Measurements from ENCODE around the gene ITIH1.

The ITIH1 gene

DNA sequence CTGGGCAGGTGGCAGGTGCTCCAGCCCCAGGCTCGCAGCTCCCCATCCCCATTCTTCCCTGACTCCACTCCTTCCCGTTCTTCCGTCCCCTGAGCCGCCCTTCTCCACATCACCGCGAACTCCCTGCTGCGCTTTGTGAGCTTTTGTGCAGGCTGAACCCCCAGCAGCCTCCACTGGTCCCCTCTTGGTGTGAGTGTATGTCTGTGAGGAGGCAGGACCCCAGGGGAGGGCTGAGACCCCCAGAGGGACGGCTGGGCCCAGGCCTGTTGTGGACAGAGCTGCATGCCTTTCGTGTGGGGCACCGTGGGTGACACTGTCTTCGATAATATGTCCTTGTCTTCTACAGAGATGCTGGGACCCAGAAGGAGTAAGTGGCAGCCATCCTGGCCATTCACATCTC lies 9.8 kb downstream of the ITIH1 start:
- TF ChIP-seq, protein P1, sequence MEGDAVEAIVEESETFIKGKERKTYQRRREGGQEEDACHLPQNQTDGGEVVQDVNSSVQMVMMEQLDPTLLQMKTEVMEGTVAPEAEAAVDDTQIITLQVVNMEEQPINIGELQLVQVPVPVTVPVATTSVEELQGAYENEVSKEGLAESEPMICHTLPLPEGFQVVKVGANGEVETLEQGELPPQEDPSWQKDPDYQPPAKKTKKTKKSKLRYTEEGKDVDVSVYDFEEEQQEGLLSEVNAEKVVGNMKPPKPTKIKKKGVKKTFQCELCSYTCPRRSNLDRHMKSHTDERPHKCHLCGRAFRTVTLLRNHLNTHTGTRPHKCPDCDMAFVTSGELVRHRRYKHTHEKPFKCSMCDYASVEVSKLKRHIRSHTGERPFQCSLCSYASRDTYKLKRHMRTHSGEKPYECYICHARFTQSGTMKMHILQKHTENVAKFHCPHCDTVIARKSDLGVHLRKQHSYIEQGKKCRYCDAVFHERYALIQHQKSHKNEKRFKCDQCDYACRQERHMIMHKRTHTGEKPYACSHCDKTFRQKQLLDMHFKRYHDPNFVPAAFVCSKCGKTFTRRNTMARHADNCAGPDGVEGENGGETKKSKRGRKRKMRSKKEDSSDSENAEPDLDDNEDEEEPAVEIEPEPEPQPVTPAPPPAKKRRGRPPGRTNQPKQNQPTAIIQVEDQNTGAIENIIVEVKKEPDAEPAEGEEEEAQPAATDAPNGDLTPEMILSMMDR (IDR thresholded peaks at IDR 0.05; ENCODE audit: extremely low read depth, insufficient read depth, missing control alignments), result no peak
- DNase-seq (ENCODE audit: low spot score), result no peak
- in situ Hi-C loops (cut with MboI; ENCODE audit: low pct_unique_long_range_greater_than_20kb, low sequenced_read_pairs, unreplicated experiment), result no loop called here

DNA sequence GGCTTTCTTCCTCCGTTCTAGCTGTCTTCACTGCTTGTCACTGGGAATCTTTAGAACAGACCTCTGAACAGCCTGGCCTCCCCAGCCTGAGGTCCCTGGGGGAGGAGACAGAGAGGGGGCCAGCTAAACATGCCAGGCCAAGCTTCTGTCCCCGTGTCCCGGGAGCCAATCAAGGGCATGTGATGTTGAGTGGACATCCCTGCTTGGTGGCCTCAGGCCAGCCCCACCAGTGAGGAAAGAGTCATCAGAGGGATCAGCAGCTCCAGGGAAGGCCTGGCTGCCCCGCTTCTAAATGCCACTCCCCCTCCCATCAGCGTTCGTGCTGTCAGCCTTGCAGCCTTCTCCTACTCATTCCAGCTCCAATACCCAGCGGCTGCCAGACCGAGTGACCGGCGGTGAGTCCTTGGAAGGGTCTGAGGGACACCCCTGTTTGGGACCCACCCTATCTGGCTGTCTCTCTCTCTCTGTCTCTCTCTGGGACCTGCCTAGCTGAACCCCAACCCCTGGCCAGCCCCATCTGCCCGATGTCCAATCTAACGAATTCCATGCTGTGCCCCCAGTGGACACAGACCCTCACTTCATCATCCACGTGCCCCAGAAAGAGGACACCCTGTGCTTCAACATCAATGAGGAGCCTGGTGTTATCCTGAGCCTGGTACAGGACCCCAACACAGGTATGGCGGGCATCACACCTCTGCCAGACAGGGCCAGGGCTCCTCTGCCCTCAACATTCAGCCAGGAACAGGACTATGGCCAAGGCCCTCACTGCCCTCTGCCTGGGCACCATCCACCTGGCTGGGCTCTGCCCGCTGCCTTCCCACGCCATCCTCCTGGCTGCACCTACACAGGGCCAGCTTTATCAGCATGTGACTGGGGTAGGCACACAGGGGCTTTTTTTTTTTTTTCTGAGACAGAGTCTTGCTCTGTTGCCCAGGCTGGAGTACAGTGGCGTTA lies 10.6 kb downstream of the ITIH1 start:
- TF ChIP-seq, protein P1 (IDR thresholded peaks at IDR 0.05; ENCODE audit: extremely low read depth, insufficient read depth, missing control alignments), result no peak
- no peak for DNase-seq (ENCODE audit: low spot score)
- in situ Hi-C loops (cut with MboI; ENCODE audit: low pct_unique_long_range_greater_than_20kb, low sequenced_read_pairs, unreplicated experiment), result no loop called here

DNA sequence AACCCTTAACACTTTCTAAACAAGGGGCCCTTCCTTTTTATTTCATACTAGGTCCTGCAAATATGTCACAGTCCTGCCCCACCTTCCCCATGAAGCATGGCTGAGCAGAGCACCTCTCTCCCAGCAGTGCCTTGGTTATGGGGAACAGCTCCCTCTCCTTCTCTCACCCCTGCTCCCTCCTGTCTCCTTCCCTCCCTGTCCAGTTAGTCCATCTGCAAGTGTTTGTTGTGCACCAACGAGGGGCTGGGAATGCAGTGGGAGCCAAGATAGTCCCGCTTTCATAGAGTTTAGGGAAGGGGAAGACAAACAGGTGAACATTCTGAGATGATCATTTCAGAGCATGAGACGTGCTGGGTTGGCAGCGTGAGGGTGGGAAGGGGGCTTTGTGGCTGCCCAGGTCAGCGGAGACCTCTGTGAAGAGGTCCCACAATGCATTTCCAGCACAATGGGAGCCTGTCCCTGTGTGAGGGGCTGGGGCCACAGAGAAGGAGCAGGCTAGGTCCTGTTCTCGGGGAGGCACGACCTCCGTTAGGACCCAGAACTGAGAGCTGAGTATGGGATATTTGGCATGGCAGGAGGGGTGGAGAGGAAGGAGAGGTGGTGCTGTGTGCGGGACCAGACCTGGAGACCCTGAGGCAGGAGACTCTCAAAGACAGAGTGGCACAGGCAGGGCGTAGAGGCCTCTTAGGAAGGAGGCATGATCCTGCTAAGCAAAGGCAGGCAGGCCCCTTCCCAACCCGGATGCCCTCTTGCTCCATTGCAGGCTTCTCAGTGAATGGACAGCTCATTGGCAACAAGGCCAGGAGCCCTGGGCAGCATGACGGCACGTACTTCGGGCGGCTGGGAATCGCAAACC lies 11.7 kb downstream of the ITIH1 start:
- no peak for DNase-seq (ENCODE audit: low spot score)
- TF ChIP-seq, protein P1 (IDR thresholded peaks at IDR 0.05; ENCODE audit: extremely low read depth, insufficient read depth, missing control alignments), result no peak
- in situ Hi-C loops (cut with MboI; ENCODE audit: low pct_unique_long_range_greater_than_20kb, low sequenced_read_pairs, unreplicated experiment), result no loop called here

DNA sequence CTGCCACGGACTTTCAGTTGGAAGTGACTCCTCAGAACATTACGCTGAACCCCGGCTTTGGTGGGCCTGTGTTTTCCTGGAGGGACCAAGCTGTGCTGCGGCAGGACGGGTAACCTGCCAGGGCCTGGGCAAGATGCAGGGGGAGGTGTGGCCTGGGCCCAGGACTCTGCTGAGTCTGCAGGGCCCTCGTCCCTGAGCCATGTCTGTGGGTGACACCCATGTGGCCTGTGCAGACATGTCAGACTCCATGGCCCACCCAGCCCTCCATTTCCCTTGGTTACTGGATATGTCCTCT lies 12.3 kb downstream of the ITIH1 start:
- TF ChIP-seq, protein P1 (IDR thresholded peaks at IDR 0.05; ENCODE audit: extremely low read depth, insufficient read depth, missing control alignments), result no peak
- in situ Hi-C loops (cut with MboI; ENCODE audit: low pct_unique_long_range_greater_than_20kb, low sequenced_read_pairs, unreplicated experiment), result no loop called here
- no peak for DNase-seq (ENCODE audit: low spot score)

DNA sequence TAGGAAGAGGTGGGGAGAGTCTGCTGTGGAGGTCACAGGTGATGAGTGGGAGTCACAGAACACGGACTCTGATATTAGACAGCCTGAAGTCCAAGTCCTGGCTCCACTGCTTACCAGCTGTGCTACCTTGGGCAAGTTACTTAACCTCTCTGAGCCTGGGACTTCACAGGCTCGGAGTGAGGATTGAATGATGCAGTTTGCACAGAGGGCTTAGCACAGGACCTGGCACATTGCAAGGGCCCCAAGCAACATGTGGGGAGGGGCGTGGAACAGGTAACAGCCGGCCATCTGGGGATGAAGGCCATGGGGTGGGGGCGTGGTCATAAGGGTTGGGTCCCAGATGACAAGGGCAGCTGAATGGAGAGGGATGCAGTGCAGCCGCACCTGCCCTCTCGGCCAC lies 12.9 kb downstream of the ITIH1 start:
- TF ChIP-seq, protein P1 (IDR thresholded peaks at IDR 0.05; ENCODE audit: extremely low read depth, insufficient read depth, missing control alignments), result no peak
- DNase-seq (ENCODE audit: low spot score), result no peak
- in situ Hi-C loops (cut with MboI; ENCODE audit: low pct_unique_long_range_greater_than_20kb, low sequenced_read_pairs, unreplicated experiment), result no loop called here

DNA sequence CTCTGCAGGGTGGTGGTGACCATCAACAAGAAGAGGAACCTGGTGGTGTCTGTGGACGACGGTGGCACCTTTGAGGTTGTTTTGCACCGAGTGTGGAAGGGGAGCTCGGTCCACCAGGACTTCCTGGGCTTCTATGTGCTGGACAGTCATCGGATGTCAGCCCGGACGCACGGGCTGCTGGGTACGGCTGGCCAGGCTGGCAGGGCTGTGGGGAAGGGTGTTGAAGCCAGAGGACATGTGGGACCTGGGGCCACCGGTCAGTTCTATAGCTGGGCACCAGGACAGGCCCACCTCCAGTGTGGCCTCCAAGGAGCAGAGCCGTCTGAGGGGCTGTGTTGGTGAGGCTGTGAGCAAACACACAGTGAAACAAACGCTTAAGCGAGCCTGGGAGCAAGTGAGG lies 13.3 kb downstream of the ITIH1 start:
- no peak for DNase-seq (ENCODE audit: low spot score)
- in situ Hi-C loops (cut with MboI; ENCODE audit: low pct_unique_long_range_greater_than_20kb, low sequenced_read_pairs, unreplicated experiment), result no loop called here
- TF ChIP-seq, protein P1 (IDR thresholded peaks at IDR 0.05; ENCODE audit: extremely low read depth, insufficient read depth, missing control alignments), result no peak
